ENCODE results near the gene CNNM3.
"Not testable (repeated sequence)": the region's sequence is repeated elsewhere in the genome, so short reads cannot be mapped to it uniquely, and the experiment has no call there.

CNNM3 gene

DNA sequence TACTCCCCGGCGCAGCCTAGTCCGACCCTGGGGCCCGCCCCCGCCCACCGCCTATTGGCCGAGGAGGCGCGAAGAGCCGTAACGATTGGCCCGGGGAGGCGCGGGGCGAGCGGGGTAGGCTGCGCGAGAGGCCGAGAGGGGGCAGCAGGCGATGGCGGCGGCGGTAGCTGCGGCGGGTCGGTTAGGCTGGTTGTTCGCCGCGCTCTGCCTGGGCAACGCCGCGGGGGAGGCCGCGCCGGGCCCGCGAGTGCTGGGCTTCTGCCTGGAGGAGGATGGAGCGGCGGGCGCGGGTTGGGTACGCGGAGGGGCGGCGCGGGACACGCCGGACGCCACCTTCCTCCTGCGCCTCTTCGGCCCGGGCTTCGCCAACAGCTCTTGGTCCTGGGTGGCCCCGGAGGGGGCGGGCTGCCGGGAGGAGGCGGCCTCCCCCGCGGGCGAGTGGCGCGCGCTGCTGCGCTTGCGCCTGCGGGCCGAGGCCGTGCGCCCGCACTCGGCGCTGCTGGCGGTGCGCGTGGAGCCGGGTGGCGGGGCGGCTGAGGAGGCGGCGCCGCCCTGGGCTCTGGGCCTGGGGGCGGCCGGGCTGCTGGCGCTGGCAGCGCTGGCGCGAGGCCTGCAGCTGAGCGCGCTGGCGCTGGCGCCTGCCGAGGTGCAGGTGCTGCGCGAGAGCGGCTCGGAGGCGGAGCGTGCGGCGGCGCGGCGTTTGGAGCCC is at the start of gene CNNM3:
Gene CNNM3 (plus strand): TSS at position 142 of the 709 bp plus-strand sequence. CDS start 10 bp downstream, at position 152.
- DNase-seq: peak; percentile 79

DNA sequence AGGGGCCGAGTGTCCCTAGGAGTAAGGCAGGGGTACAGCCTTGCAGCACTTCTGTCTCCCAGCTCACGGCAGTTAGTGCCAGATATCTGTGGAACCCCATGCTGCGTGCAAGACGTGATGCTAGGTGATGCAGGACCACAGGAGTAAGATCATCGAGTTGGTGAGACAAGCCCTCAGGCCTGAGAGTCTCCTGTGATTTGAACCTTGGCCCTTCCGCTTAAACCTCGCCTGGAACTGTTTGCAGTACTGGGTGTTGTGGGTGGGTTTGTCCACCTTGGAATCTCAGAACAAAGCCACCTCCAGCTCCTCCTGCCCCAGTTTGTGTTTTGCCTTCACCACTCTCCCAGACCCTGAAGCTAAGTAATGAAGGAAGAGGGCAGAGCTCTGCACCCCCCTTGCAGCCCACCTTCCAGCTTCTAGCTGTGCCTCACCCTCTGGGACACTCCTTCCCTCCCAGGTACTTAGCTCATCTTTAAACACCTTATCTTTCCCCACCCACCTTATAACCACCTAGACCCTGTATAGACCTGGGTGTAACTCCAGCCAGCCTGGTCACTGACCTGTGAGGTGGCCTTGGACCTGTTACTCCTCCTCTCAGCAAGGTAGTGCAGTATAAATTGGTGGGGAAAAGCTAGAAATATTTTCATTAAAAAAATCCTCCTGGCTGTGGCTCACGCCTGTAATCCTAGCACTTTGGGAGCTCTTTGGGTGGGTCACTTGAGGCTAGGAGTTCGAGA is 48.8 kb upstream of the CNNM3 start:
- DNase-seq: no peak

DNA sequence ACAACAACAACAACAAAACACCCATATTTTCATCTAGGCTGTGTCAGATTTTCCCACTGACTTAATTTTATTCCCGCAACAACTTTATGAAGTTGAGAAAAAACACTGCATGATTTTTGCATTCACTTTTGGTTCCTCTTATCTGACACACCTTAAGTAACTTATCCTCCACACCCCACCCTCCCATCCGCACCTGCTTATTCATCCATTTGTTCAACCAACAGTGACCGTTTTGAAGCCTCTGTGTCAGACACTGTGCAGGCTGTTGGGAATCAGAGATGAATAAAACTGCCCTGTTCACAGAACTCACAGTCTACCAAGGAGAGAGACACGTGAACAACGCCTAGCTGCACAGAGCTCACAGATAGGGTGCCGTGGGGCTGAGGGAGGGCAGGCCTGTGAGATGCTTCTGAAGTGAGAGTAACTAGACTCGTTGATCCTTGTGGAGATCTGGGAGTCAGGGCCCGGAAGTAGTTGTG is 47.9 kb upstream of the CNNM3 start:
- DNase-seq: no peak

DNA sequence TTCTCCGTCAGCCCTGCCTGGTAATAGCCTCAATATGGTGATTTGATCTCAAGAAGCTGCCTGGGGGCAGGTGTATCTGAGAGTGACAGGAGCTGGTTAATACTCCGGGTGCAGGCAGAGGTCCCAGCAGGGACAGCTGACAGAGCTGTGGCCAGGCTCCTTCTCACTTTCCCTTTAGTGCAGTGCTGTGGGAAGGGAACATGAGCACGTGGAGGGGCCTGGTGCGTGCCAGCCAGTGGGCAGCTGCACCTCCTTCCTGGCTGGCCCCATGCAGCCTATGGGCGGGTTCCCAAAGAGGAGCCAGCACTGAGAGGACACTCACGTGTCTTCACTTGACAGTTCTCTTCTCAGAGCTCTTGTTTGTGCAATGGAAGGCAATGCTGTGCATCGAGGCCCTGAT is 46.3 kb upstream of the CNNM3 start:
- no peak for DNase-seq

- DNase-seq: no peak
Observed at GRCh38 chr2:96770442-96771202, 45.4 kb upstream of the CNNM3 start.

GRCh38 chr2:96771796-96772618 is 44.1 kb upstream of the CNNM3 start:
- no peak for DNase-seq

GRCh38 chr2:96772903-96773671 is 43.0 kb upstream of the CNNM3 start:
- DNase-seq: no peak

DNA sequence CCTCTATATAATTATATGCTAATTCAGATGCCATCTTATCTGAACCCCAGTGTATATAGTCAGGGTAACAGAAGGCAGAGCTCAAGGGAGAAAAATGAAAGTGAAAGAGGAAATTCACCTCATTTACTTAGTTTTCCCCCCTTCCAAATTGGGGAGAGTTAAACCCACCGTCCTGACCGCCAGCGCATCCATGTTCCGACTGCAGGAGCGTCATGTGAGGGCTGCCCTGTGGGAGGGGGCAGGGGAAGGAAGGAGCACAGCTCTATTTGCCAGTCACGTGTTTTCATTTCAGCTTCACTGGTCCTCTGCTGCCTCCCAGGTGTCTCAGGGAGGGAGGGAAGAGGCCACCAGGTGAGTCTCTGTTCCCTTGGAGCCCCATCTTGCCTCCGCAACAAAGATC is 42.1 kb upstream of the CNNM3 start:
- no peak for DNase-seq

DNA sequence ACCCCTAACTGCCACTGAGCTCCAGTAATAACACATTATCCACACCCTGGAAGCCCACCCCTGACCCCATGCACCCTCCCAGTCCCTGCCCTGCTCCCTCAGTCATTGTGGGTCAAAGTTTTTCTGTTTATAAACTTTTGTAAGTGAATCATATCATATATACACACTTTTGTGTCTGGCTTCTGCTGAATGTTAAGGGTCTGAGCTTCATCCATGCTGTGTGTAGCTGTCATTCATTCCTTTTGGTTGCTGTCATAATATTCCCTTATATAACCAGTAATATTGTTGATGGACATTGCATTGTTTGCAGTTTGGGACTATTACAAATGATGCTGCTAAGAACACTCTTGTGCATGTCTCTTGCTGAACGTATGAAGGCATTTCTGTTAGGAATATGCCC is 40.9 kb upstream of the CNNM3 start:
- DNase-seq: no peak

DNA sequence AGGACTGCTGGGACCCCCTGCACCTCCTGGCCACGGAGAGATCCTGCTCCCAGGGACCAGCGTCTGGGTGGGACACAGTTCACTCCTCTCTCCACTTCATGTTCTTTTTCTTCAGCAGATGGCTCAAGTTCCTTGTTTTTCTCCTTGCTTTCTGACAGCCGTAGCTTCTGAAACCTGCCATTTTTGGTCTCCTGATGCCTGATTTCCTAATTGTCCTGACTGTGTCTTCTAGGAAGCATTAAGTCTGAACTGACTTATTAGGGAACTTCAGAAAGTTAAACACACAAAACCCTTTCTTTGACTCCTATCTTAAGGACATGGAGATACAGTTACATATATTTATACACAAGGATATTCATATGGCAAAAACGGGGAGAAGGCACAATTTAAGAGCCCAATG is 32.7 kb upstream of the CNNM3 start:
- no peak for DNase-seq

GRCh38 chr2:96787411-96787810 is 28.7 kb upstream of the CNNM3 start:
- no peak for DNase-seq

- DNase-seq: no peak
Observed at GRCh38 chr2:96788442-96789244, 27.4 kb upstream of the CNNM3 start.

- no peak for DNase-seq
Observed at GRCh38 chr2:96789245-96789617, 26.8 kb upstream of the CNNM3 start.

DNA sequence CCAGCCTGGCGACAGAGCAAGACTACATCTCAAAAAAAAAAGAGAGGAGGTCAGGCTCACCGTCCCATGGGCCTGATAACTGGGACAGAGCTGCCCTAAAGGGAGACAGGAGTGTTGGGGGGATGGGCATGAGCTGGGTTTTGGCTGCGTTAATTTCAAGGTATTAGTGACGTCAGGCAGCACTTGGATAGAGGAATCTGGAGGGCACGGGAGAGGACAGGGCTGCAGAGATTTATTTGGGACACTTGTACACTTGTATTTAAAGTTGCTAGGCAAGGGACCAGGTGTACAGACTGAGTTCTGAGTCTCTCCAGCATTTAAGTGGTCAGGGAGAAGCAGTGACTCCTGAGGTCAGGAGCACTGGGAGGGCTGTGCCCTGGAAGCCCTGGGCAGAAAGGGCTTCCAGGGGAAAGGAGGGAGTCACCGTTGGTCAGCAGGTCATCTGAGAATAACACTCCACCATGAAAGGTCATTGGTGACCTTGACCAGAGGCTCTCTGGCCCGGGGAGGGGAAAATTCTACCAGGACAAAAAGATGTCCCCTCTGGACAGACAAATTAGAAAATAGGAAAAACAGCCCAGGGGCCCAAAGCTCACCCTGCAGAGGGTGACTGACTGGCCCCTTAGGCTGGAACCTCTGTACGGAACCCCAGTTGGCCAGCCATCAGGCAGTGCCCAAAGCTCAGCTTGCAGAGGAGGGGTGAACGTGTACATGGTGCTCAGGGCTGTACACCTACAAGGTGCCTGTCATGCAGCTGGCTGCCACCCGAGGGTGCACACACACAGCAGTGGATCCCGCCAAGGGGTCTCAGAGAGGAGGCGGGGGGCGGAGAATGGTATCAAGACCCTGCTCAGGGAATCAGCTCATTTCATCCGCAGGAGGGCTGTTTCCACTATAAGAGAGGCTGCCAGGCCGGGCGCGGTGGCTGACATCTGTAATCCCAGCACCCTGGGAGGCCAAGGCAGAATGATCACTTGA is 23.0 kb upstream of the CNNM3 start:
- no peak for DNase-seq

GRCh38 chr2:96795076-96795475 is 21.0 kb upstream of the CNNM3 start:
- no peak for DNase-seq

DNA sequence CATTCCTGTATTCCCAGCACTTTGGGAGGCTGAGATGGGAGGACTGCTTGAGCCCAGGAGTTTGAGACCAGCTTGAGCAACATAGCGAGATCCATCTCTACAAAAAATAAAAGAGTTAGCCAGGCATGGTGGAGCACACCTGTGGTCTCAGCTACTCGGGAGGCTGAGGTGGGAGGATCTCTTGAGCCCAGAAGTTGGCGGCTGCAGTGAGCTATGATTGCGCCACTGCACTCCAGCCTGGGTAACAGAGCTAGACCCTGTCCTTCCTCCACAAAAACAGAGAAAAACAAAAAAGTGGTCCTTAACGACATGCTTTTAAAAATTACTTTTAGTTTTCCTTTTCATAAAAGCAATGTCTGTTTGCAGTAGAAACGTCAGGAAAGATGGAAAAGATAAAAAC is 19.6 kb upstream of the CNNM3 start:
- not testable (repeated sequence) for DNase-seq

GRCh38 chr2:96797066-96797625 is 18.9 kb upstream of the CNNM3 start:
- no peak for DNase-seq

DNA sequence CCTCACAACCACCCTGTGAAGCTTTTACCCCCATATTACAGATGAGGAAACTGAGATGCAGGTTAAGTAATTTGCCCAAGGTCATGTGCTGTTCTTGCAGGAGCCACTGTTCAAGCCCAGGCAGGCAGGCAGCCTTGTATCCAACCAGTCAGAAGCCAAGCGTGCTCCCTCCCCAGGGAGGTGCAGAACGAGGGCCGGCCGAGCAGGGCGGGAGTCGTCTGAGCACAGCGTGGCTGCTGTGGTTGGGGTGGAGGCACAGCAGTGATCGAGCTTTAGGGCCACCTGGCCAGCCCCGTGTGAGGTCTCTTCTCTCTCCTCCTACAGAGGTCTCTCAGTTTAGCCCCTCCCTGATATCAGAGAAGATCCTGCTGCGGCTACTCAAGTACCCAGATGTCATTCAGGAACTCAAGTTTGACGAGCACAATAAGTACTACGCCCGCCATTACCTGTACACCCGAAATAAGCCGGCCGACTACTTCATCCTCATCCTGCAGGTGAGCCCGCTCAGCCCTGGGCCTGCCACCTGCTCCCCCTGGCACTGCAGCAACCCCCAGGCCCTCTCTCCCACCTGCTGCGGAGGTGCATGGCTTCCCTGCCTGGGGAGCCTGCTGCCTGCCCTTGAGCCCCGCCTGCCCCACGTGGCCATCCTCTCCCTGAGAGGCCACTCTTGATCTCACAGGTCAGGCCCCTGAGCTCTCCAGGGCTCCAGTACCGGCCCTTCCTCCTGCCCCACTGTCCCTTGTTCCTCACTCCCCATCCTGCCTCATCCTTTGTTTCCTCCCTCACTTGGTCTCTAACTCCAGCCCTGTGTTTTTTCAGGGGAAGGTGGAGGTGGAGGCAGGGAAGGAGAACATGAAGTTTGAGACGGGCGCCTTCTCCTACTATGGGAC is 17.1 kb upstream of the CNNM3 start:
- DNase-seq: no peak

- no peak for DNase-seq
Observed at GRCh38 chr2:96799623-96799935, 16.5 kb upstream of the CNNM3 start.
